IPS-NIHi11 (cell line): ENCODE measurements around the gene NRF1.

ENCODE experiments used
- DNase-seq: peaks from one replicate; pipeline ENCODE4 v3.0.0; 2012; ENCODE audit warnings: mixed read lengths, low spot score

Gene NRF1

DNA sequence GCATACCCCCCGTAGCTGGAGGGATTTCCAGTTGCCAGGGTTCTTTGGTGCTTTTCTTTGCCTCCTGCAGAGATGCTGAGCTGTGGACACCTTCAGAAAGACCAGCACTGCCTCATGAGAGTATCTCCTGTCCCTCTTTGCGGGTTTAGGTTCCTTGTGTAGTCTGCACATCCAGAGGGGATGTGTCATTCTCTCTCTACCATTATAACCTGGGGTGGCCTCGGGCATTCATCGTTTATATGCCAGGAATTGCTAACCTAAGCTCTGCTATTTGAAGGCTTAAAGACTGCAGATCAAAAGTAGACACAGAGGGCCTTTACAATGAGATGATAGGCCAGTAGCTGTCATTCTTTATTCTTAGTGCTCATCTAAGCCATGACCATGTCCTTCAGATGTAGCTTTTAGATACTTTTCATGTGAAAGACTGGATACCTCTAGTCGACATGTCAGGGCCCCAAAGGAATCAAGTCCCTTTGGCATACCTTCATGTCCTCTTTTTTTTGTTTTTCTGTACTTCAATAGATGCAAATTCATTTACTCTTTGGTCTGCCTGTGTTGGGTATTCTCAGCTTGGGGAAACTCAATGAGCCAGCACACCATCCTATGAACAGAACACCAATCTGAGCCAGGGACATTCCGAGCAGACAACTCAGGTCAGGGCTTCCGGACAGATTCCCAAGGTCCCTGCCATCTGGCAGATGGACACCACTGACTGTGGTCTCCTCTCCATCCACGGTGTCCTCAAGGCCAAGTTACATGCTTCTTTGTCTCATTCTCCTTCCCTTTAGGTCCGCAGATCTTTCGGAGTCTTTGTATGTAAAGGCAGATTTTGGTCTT is 129.3 kb downstream of the NRF1 start:
- DNase-seq: no peak

DNA sequence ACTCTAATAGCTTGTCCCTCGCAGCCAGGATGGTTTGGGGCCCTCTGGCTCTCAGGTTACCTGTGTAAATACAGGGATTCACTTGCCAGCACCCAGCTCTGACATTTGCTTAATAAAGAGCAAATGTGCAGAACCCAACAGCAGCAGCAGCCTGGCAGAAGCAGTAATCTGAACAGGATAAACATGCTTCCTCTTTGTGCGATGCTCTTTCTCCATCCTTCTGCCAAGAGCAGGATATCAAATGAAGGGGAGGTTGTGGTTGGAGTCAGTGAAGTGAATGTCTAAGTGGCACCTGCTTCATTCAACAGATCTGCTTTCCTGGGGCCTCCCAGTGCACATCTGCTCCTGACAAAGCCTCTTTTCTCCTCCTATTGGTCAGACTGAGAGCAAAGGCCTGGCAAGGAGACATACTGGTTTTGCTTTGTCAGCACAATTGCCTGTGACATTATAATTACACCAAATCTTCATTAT is 130.3 kb downstream of the NRF1 start:
- peak; percentile 29 for DNase-seq

DNA sequence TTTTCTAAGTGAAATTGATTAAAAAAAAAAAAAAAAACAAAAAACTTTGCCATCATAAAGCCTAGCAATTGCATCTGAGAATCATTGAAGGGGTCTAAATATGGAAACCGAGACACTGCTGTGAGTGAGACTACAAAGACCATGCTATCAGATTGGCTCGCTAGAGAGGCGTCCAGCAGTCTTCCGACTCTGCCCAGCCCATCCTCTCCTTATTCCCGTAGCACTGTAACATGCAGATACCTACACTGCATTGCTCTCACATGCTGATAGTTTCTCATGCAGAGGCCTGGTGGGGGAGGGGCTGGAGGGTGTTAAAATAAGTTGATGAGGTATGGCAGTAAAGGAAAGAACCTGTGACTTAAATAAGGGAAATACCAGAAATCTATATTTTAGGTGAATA is 130.7 kb downstream of the NRF1 start:
- DNase-seq: no peak

DNA sequence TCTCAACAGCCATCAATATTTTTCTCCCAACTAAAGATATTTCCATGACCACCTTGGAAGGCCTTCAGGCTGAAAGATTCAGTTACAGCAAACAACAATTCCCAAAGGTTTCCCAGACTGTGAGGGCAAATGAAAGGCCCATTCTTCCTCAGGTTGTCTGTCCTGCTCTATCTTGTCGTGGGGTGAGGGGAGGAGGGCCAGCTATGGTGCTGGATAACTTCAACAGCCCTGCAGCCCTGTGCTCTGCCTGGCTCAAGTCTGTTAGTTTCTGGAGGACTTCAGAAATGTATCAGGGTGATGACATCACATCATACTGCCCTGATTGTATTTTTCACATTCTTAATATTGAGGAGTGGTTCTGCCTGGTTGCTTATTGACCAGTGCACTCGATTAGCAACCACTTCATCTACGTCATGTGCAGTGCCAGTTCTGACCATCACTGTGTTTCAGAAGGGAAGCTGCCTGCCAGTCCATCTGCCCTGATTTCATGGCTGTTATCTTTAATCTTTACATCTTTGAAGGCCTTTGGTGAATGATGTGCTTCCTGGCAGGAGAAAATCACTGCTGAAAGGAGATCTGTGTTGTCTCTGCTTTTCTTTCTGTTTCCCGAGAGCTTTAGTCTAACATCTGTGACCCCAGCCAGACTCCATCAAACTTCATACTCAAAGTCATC is 135.5 kb downstream of the NRF1 start:
- no peak for DNase-seq

DNA sequence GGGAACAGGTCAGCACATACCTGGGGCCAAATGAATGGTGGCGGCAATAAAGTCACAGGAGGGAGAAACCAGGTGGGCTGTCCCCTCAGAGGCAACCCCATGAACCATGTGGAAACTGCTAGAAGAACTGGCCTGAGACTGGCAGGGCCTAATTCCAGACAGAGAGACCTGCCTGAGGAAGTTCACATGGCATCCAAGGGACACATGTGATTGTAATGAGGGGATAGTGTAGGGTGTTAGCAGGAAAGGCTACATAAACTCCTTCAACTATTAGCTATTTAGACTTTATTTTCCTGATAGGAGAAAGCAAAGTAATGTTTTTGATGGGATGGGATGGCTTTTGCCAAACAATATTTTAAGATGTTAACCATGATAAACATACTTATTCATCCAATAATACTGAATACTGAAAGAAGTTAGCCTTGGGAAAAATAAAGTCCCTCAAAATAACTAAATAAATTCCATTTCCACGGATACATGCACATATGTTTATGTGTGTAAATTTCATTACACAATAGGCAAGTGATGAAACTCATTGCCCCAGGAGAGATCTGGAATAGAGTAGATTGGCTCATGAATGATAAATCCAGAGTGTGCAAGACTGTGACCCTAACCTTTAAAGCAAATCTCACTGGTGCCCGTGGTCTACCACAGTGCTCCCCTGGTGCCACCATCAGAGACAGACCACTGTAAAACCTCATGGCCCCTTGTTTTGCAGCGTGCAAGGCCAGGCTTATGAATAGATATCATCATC is 137.0 kb downstream of the NRF1 start:
- DNase-seq: no peak

DNA sequence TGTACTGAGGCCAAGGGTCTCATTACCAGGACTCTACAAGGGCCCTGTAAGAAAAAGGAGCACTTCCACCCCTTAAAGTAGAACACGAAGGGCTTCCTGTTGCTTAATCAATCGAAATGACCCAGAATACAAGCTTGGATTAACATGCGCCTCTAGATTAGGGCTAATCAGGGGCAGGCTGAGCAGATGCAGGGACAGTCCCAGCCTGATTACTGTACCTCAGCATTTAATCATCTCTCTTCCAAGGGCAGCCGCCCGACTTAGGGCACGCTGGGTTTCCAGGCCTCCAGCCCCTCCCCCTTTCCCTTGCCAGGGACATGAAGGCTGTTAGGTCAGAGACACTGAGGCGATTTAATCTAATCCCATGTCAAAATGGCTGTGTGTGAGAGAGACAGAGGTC is 138.6 kb downstream of the NRF1 start:
- no peak for DNase-seq

DNA sequence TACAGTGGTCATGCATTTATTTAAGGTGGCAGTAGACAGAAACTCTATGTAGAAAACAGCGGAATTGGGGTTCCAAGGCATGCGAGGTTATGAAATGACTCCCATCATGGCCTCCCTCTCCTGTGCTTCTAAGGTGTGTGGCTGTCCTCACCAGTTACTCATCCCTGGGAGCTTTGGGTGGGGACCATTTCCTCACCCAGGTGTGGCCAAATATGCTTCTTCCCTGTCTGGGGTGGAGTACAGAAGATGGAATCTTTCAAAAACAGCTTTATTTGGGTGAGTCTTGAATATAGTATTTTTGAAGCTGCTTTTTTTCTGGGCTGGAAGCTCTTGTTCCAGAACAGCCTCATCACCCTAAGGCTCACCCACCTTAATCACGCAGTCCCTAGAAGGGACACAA is 139.0 kb downstream of the NRF1 start:
- DNase-seq: no peak

DNA sequence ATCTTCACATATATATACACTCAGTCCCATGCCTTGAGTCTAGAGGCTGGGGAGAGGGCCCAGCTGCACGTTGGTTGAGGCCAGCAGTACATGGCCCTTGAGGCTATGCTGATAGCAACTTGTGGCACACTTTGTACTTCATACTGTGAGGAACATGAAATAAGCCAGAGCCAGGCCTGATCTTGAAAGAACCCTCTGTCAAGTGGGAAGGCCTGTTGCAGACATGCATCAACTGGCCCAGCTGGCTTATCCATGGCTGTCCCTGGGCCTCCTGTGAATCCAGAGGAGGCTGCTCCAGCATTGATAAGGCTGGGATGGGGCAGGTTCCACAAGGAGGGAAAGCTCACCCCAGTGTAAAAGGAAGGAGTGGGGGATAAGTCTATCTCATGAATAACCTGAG is 140.4 kb downstream of the NRF1 start:
- DNase-seq: no peak

DNA sequence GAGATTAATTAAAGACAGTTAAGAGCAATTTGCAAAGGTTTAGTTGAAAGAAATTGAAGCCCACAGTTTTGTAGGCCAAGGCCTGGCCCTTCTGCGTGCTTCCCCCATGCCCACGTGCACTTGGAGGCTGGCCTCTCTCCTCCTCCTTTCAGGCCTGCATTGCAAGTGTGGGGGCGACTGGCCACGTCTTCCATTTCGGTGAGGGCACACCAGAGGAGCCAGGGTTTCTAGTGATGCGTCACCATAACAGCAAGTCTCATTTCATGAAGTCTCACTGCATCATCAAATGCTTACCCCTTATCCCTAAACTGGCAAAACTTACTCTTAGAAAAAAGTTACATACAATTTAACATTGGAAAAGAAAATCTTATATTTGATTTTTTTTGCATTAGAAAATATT is 141.2 kb downstream of the NRF1 start:
- no peak for DNase-seq

DNA sequence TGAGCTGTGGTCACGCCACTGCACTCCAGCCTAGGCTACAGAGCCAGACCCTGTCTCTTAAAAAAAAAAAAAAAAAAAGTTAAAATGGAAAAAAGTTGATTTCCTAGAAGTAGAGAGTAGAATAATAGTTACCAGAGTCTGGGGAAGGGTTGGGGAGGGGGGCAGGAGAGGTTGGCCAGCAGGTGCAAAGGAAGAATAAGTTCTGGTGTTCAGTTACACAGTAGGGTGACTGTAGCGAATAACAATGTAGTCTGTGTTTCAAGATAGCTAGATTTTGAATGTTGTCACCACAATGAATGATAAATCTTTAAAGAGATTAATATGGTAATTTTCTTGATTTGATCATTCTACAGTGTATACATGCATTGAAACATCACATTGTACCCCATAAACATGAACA is 142.9 kb downstream of the NRF1 start:
- DNase-seq: no peak

DNA sequence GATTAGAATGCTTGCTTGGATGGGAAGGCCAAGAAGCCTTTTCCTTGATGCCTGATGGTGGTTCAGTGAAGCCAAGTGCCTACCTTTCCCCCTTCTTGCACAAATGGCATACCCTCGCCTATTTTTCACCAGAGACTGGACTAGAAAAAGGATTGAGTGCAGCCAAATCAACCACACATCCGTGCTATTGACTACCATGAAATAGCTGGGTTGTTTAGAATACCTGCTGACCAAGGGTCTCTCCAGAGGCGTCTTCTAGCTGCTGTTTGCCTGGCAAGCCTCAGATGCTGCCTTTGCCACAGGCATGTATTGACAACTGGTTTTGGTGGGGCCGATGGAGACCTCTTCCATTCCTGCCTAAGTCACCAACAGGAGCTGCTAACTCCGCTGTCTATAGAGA is 146.5 kb downstream of the NRF1 start:
- no peak for DNase-seq

DNA sequence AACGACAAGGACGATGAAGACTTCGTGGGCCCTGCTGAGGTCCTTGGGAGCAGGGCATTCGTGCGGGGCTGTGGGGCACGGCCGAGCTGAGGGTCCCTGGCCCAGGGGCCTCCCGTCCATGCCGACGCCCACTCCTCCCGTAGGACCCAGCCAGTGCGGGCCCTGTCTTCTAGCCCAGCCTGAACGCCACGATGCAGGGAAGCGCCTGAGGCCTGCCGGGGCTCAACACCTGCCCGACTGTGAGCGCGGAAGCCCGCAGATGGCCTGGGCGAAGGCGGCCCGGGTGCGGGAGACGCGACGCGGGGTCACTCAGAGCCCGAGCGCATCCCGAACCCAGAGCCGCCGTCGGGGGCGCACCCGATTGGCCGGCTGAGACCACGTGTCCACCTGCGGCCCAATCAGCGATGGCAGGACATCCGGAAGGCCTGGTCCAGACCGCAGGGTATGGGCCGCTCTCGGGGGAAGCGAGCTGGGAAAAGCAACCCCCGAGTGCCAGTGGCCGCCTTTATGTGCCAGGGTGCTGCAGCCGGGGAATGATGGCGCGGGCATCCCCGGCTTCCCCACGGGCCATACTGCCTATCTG is 151.0 kb downstream of the NRF1 start:
- no peak for DNase-seq

DNA sequence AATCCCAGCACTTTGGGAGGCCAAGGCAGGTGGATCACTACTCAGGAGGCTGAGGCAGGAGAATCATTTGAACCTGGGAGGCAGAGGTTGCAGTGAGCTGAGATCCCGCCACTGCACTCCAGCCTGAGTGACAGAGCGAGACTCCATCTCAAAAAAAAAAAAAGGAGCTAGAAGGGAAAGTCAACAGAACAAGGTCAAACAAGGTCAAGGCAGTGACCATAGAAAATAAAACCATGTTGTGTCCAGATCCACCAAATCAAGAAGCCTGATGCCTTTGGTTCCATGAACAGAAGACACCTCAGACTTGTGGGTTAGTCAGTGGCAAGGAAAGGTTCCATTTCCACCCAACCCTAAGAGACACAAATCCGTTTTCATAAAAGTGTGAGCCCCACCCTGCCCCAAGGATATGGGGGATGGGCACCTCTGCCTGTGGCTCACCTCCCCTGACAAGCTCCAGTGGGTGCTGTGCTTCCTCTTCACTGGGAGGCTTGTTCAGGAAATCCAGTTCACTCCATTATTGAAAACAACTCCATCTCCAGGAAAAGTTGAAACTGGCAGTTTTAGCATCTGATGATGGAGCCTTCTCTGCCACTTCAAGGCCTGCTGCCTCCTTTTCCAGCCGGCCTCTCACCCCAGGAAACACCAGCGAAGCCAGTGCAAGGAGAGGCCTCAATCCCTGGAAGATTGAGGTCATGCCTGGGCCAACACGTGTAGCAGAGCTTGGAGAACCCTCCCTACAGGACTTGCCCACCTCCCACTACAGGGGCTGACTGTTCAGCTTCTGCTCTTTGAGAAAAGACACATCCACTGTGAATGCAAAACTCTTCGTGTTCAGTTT is 152.9 kb downstream of the NRF1 start:
- DNase-seq: no peak

DNA sequence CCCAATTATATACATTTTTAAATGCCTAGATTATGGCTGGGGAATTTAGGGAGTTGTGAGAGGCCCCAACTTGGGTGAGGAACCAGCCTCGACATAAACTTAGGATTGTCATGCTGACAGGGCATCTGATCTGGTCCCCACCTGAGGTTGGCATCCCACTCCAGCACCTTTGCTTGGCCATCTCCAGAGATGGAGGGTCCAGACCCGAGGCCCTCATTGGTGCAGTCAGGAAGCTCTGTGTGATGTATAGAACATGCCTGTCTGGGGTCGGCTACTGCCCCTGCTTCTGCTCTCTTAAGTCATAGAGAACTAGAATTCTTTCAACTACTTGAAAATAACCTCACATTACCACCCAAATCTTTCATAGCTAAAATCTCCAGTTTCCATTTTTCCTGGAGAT is 153.8 kb downstream of the NRF1 start:
- DNase-seq: no peak

DNA sequence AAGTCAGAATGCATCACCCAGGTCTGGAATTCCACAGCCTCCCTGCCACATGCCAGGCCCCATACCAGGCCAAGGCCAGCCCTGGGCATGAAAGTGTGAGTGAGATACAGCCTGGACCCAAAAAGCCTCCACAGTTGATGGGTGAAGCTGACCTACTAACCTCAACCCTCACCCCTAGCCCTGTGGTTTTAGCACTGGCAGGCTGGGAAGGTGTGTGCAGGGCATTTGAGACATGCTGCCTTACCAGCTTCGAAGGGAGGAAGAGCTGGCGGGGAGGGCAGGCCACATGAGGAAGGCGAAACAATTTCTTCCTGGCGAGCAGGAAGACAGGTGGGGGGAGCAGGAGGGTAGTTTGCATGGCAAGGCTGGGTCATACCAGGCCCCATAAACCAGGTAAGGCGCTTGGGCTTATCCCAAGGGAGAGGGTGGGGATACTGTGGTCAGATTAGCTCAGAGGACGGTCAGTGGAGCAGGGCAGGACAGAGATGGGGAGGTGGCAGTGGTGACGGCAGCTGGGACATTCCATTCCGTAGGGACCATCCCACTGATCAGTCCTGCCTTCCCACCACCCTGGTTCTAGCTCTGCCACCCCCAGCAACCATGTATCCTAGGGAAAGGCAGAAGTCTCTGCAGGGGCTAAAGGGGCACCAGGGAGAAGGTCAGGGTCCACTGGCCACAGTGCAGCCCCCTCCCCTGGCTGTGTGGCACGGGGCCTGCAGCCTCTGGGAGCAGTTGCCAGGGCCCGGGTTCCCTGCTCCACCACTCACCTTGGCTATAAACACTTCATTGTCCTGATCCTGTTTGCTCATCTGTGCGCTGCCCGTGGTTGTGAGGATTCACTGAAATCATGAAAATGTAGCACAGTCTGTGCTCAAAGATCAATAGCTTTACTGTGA is 155.8 kb downstream of the NRF1 start:
- DNase-seq: no peak

DNA sequence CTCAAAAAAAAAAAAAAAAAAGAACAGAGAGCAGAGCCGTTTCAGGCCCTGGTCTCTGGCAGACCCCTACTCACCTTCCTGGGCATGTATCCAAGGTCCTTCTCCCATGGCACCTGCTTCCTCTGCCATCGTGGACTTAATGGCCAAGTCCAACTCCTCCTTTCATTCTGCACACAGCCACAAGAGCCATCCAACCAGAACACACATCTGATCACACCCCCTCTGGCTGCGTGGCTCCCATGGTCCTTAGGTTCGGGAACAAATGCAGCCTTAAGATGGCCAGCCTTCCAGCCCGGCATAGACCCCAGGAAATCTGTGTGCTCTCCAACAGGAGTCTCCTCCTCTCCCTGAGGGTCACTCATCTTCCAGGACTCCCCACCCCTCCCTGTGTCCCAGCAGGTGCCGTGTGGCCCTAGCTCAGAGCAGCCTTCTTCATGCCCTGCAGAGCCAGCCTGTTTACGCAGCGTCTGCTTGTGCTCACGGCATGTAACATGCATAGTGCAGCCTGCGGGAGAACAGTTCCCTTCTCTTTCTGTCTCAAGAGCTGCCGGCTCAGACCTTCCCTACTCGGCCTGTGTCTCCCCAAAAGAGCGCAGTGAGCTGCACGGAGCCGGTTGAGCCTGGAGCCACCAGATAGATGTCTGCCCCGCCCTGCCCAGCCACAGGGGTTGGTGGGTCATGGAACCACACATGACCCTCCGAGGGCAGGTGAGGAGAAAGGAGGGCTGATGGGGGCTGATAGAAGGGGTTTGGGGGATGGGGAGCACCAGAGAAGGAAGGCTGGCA is 157.3 kb downstream of the NRF1 start:
- DNase-seq: no peak

DNA sequence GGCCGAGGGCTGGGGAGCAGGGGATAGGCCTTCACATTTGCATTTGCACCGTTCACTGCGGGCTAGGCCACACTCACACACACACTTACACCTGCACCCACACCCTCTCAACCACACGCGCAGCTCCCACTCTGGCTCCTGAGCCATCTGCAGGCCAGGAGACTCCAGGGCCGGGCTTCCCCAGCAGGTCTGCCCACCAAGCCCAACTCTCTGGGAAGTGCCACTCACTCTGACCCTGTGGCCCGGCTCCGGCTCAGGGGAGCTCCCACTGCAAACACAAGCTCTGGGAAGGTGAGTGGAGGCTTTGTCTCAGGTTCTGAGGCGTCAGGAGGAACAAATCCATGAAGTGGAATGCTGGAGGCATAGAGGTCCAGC is 157.9 kb downstream of the NRF1 start:
- no peak for DNase-seq

DNA sequence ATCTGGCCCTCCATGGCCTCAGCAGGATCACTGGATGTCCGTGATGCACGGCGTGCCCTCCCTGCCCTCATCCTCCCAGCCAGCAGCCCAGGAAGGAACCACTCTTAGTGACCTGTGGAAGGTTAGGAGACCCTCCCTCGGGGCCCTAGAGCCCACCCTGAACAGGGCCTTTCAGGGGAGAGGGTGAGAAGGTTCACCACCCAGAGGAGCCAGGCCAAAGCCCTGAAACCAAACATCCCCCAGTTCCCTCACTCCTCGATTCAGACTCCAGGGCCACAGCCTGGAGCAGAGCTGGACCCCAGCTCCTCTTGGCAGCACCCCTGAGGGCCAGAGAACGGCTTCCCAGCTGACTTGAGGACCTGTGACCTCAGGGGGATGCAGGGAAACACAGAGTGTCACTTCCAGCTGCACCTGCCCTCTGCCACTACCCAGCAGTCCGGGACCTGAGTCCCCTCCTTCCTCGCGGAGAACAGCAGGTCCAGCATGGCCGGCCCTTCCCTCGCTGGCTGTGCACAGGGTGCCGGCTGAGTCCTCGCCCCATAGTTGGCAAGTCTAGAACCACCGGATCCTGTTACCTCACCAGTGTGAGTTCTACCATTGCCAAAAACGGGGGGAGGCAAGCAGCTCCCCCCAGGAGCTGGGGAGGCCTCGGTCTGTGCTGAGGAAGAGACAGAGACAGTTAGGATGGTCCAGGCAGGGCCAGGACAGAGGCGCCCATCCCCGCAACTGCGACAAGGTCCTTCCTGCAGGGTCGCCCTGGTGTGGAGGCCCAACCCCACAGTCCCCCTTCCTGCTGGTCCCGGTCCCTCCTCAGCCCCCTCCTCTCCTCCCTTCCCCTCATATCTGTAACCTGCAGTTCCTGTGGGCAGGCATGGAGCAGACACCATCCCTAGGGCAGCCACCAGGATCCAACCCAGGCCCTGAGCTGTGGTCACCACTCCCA is 158.6 kb downstream of the NRF1 start:
- DNase-seq: no peak
